Measurements from ENCODE around the gene DAB2.

The DAB2 gene
- 0.18 to 1.8 (median 0.47) reads per million in 4 experiments for total RNA-seq

DNA sequence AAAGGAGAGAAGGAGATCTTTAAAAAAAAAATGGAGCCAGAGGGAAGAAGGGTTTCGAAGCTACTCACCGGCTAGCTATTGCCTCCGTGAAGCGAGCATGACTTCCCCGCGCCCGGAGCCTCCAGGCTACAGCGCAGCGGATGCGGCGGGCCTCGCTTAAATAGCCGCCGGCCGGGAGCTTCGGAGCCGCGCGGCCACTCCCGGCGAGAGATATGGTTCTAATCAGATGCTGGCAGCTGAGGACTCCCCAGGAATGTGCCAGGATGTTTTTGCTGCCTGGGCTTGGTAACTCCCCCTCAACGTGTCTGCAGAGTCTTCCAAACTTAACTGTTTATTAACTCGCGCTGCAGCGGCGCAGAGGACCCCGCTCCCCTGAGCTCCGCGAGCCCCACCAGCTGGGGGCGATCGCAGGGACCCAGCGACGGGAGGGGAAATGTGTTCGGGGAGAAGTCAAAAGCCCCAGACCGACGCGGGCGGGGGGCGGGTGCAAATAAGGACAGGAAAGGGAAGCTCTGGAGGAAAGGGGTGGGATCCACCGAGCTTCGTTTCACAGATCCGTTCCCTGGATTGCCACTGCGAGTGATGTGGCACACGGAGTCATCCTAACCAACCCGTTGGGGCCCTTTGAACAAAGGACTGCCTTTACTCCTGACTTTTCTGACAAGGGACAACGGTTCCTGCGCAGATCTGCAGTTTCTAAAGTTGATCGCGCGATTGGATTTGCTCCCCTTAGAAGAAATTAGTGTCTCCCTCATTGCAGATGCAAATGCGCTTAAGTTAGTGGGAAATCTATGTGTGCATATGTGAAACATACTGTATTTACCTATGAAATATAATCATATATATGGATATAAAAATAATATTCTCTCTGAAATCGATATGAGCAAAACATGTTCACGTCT lies at the start of gene DAB2:
TSS of gene DAB2 (minus strand) at position 245 of the 902 bp plus-strand sequence. CDS start 30,660 bp downstream, outside the sequence.
- DNase-seq = peak; percentile 11

GRCh38 chr5:39473156-39473775 lies 48.5 kb upstream of the DAB2 start:
- DNase-seq = no peak

DNA sequence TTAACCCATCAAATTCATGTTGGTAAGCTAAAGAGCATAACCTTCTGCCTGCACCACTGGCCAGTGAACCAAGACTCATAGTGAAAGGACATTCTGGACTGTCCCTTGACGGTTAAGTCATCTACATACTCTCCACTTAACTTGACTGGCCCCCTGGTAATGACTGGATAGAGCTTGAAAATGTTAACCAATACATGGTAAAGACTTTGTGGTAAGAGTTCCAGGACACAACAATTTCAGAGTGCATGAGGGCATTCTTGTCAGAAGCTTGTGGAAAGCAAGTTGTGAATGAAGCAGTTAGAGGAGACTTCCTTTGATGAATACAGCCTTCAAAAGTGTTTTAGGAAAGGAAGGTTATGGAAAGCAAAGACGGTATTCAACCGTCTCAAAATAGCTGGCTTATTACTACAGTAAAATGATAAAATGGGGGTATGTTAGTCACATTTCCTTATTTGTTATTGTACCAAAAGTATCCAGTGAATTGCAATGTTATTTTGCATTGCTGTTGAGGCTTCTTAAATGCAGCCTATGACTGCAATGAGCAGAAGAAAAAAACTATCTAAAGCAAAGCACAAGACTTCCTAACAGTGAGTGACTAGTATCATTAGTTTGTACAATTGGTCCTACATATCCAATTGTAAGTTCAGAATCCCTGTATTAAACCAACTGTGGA lies 47.2 kb upstream of the DAB2 start:
- DNase-seq = no peak

GRCh38 chr5:39470811-39471210 lies 46.0 kb upstream of the DAB2 start:
- no peak for DNase-seq

- DNase-seq = no peak
Observed at GRCh38 chr5:39469777-39470415, 45.1 kb upstream of the DAB2 start.

DNA sequence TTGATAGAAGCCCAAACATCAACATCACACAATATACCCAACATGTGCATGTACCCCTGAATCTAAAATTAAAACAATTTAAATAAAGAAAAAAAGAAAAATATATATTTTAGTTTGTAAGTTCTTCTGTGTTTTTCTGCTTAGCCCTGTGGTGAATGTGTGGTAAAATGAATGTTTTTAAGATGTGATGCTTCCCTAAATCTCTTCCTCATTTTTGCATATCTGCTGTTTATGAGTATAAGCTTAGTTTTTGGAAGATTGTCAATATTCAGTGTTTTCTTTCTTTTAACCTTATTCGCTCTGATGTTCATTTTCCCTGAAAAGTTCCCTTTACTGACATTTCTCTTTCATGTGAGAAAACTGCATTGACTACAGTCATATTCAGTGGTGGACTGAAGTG lies 44.4 kb upstream of the DAB2 start:
- DNase-seq = no peak

DNA sequence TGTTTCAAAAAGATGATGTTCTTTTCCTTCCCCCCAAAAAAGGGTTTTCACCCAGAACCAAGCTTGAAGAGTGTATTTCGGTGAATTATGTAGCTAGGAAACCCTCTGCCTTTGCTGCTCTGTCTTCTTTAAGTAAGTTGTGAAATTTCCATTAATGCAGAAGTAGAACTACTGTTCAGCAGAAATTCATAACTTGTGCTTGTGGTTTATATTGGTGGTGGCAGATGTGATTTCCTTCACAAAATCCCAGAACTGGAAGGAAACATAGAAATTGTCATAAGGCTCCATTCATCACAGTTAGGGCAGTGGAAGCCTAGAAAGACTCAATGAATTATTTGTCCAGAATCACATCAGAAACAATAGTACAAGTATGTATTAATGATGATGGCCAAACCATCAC lies 42.1 kb upstream of the DAB2 start:
- DNase-seq = no peak

GRCh38 chr5:39465843-39466242 lies 41.1 kb upstream of the DAB2 start:
- no peak for DNase-seq

GRCh38 chr5:39465097-39465496 lies 40.3 kb upstream of the DAB2 start:
- no peak for DNase-seq

GRCh38 chr5:39464088-39464487 lies 39.3 kb upstream of the DAB2 start:
- no peak for DNase-seq

- no peak for DNase-seq
Observed at GRCh38 chr5:39462211-39462610, 37.4 kb upstream of the DAB2 start.

DNA sequence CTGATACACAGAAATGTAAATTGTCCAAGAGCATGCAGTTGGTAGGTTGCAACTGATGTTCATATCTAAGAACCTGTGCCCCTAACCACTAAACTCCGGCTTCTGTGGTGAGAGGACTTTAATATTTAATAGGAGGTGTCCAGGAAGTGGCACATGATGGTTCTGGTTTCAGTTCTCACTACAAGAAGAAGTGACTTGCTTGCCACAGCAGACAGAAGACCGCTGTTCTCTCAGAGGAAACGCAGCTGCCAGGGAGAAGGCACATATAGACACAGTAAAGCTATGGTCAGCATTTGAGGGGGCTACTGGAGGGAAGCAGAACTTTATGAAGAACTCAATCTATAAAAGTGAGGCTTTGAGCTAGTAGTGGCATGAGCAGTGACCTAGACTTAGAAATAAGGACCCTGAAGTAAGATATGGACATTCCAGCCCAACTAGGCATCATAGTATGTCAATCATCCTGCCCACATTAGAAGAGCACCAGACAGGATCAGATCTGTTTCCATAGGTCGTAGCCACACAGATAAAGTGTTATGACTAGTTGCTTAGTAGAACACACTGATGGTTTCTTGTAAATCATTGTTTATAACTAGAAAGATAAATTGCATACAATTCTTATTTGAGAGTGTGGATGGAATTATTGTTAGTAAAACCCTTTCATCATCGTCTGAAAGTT lies 36.4 kb upstream of the DAB2 start:
- DNase-seq = no peak

GRCh38 chr5:39459907-39460306 lies 35.1 kb upstream of the DAB2 start:
- DNase-seq = no peak

- DNase-seq = no peak
Observed at GRCh38 chr5:39459071-39459470, 34.3 kb upstream of the DAB2 start.

DNA sequence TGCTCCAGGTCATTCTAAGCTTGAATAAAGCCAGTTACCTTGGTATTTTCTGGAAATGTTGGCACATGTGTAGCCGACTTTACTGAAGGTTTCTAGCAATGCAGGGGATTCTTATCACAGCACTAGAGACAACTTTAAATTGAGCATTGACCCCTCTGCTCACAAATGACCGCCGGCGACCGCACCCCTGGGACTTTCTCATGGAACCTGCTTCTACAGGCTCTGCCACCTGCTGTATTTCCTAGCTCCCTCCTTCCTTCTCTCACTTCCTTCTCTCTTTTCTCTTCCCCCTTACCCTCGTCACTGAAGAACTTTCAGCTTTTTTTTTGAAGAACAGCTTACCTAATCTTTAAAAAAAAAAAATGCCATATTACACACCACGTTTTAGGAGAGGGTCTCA lies 30.9 kb upstream of the DAB2 start:
- no peak for DNase-seq

- DNase-seq = no peak
Observed at GRCh38 chr5:39453606-39454005, 28.8 kb upstream of the DAB2 start.

DNA sequence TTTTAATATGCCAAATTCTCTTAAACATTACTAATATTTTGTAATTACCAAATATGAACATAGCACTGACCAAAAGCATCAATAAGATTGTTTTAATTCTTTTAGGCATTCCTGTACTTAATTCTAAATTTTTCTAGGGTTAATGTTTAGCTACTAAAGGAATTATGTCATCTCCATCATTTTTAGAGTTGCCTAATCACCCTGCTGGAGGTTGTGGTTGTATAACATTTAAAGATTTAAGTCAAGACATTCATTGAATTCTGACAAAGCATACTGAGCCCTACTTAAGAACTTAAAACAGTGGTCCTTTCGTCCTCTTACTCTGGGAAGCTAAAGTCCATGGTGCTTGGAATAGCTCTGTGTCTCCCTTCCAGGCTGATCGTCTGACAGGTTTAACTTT lies 28.1 kb upstream of the DAB2 start:
- no peak for DNase-seq

DNA sequence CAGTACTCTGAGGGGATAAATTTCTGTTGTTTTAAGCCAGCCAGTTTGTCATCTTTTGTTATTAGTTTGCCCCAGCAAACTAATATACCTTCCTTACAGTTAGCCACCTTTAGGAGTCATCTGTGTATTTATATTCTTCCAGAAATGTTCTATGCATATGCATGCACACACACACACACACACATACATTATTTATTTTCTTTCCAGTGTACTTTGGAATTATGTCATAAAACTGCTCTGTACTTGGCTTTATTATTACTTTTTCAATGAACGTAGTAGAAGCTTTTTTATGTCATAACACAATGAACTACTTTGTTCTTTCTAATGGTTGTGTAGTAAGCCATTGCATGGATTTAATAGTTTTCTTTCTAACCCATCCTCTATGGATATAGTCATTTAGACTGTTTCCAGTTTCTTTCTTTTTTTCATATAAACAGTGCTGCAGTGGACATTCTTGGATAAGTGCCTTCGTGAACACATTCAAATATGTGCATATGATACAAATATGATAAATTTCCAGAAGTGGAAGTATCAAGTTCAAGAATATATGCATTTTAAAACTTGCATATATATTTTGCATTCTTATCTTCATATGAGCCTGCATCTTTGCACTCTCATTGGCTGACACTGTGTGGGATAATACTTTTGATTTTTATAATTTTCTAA lies 26.6 kb upstream of the DAB2 start:
- DNase-seq = no peak

GRCh38 chr5:39450487-39450886 lies 25.7 kb upstream of the DAB2 start:
- DNase-seq = no peak

DNA sequence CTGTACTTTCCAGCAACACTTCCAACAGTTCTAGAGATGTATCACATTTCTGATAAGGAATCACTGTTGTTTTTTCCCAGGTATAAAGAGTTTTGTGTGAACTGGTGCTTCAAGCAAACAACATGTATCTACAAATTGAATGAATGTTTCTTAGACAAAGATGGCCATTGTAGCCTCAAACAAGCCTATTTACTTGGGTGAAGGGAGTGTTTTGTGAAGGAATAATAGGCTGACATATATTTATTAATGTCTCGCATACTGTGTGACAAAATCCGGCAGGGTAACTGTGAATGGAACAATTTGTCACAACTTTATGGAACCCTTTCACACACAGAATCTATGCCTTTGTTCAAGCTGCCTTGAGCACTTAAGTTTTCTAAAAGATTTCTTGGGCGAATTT lies 24.8 kb upstream of the DAB2 start:
- DNase-seq = no peak

GRCh38 chr5:39448506-39449128 lies 23.8 kb upstream of the DAB2 start:
- DNase-seq = no peak

- DNase-seq = no peak
Observed at GRCh38 chr5:39447968-39448367, 23.2 kb upstream of the DAB2 start.

All from effector CD8-positive, alpha-beta T cell (primary cell).